H9 (cell line): ENCODE measurements around the gene ARHGAP9. TPM values are rescaled to one million over a fixed set of nuclear protein-coding genes. Genes with fewer than 3 reads are reported as not detected.

ENCODE experiments used
- DNase-seq: peaks from one replicate; pipeline ENCODE4 v3.0.0-alpha.2; 2017
- H2AFZ ChIP-seq: one replicate; pipeline ENCODE4 v1.6.1; 2013; ENCODE audit warnings: mild to moderate bottlenecking, low read length, control low read depth, moderate library complexity
- H2AK5ac ChIP-seq: 2 replicates; pipeline ENCODE4 v1.6.1; 2013; ENCODE audit warnings: low read length, control low read depth, mixed read lengths; ENCODE audit not compliant: insufficient read length
- H2BK120ac ChIP-seq: one replicate; pipeline ENCODE4 v1.6.1; 2013; ENCODE audit warnings: low read depth, mild to moderate bottlenecking, low read length, control low read depth, inconsistent platforms; ENCODE audit not compliant: poor library complexity, severe bottlenecking
- H2BK12ac ChIP-seq: 2 replicates; pipeline ENCODE4 v1.6.1; 2013; ENCODE audit warnings: low read length, control low read depth, mixed read lengths, low read depth; ENCODE audit not compliant: insufficient read length
- H2BK15ac ChIP-seq: 2 replicates; pipeline ENCODE4 v1.6.1; 2013; ENCODE audit warnings: low read depth, low read length, control low read depth
- H2BK20ac ChIP-seq: one replicate; pipeline ENCODE4 v1.6.1; 2013; ENCODE audit warnings: low read depth, mild to moderate bottlenecking, low read length, control low read depth, inconsistent platforms; ENCODE audit not compliant: poor library complexity, severe bottlenecking
- H2BK5ac ChIP-seq: 2 replicates; pipeline ENCODE4 v1.6.1; 2013; ENCODE audit warnings: low read length, control low read depth, mixed read lengths; ENCODE audit not compliant: insufficient read length
- H3K14ac ChIP-seq: 2 replicates; pipeline ENCODE4 v1.6.1; 2013; ENCODE audit warnings: low read length, control low read depth; ENCODE audit not compliant: insufficient read depth
- H3K18ac ChIP-seq: 2 replicates; pipeline ENCODE4 v1.6.1; 2013; ENCODE audit warnings: low read depth, mild to moderate bottlenecking, mixed read lengths, low read length, control low read depth; ENCODE audit not compliant: insufficient read length
- H3K23ac ChIP-seq: 2 replicates; pipeline ENCODE4 v1.6.1; 2013; ENCODE audit warnings: low read length, control low read depth, mixed read lengths, low read depth; ENCODE audit not compliant: insufficient read length
- H3K23me2 ChIP-seq: 2 replicates; pipeline ENCODE4 v1.6.1; 2013; ENCODE audit warnings: low read depth, mild to moderate bottlenecking, mixed read lengths, low read length, control low read depth; ENCODE audit not compliant: insufficient read length, poor library complexity, severe bottlenecking
- H3K27ac ChIP-seq: 2 replicates; pipeline ENCODE4 v1.5.1; 2013; ENCODE audit warnings: low read length, control low read depth, mixed read lengths, low read depth; ENCODE audit not compliant: insufficient read length
- H3K27me3 ChIP-seq: 2 replicates; pipeline ENCODE4 v1.6.1; 2013; ENCODE audit warnings: low read length, control low read depth, inconsistent platforms; ENCODE audit not compliant: insufficient read depth
- H3K4ac ChIP-seq: 2 replicates; pipeline ENCODE4 v1.6.1; 2013; ENCODE audit warnings: low read depth, mild to moderate bottlenecking, control low read depth, inconsistent platforms, low read length, moderate library complexity
- H3K4me1 ChIP-seq: 2 replicates; pipeline ENCODE4 v1.6.1; 2013; ENCODE audit warnings: low read length, control low read depth, inconsistent platforms; ENCODE audit not compliant: insufficient read depth
- H3K4me2 ChIP-seq: 2 replicates; pipeline ENCODE4 v1.6.1; 2013; ENCODE audit warnings: low read length, control low read depth, mixed read lengths; ENCODE audit not compliant: insufficient read length, insufficient read depth
- H3K56ac ChIP-seq: 2 replicates; pipeline ENCODE4 v1.6.1; 2013; ENCODE audit warnings: low read depth, mild to moderate bottlenecking, mixed read lengths, low read length, control low read depth; ENCODE audit not compliant: insufficient read length
- H3K79me1 ChIP-seq: 2 replicates; pipeline ENCODE4 v1.6.1; 2013; ENCODE audit warnings: low read depth, mild to moderate bottlenecking, moderate library complexity, low read length, control low read depth, inconsistent platforms; ENCODE audit not compliant: insufficient read depth, poor library complexity, severe bottlenecking
- H3K79me2 ChIP-seq: 2 replicates; pipeline ENCODE4 v1.6.1; 2013; ENCODE audit warnings: low read length, control low read depth, inconsistent platforms; ENCODE audit not compliant: insufficient read depth
- H3K9ac ChIP-seq: 2 replicates; pipeline ENCODE4 v1.6.1; 2013; ENCODE audit warnings: low read length, control low read depth, mixed read lengths; ENCODE audit not compliant: insufficient read length; ENCODE audit errors: extremely low read depth
- H3K9me3 ChIP-seq: one replicate; pipeline ENCODE4 v1.6.1; 2013; ENCODE audit warnings: low read depth, low read length, inconsistent platforms; ENCODE audit not compliant: control insufficient read depth
- H3T11ph ChIP-seq: one replicate; pipeline ENCODE4 v1.6.1; 2013; ENCODE audit warnings: mild to moderate bottlenecking, low read length, control low read depth, inconsistent platforms
- H4K20me1 ChIP-seq: one replicate; pipeline ENCODE4 v1.6.1; 2013; ENCODE audit not compliant: control insufficient read depth, insufficient read length, insufficient read depth
- H4K5ac ChIP-seq: 2 replicates; pipeline ENCODE4 v1.6.1; 2013; ENCODE audit warnings: low read depth, mild to moderate bottlenecking, mixed read lengths, low read length, control low read depth; ENCODE audit not compliant: insufficient read length
- H4K8ac ChIP-seq: replicated peaks from 2 replicates; pipeline ENCODE4 v1.6.1; 2013; ENCODE audit warnings: low read length, control low read depth, mixed read lengths, low read depth; ENCODE audit not compliant: insufficient read length
- H4K91ac ChIP-seq: 2 replicates; pipeline ENCODE4 v1.6.1; 2013; ENCODE audit warnings: low read depth, mild to moderate bottlenecking, moderate library complexity, mixed read lengths, low read length, control low read depth; ENCODE audit not compliant: insufficient read length
- H3K27ac Mint-ChIP-seq, 3 experiments: 2 replicates in 2 of 3; 3 replicates in 1 of 3; pipeline ENCODE4 v1.8.0; 2020 to 2021; ENCODE audit warnings: mixed read lengths in 3 of 3, mild to moderate bottlenecking in 1 of 3, moderate library complexity in 1 of 3
- H3K27me3 Mint-ChIP-seq: 2 replicates; pipeline ENCODE4 v1.8.0; 2021; ENCODE audit warnings: low read depth, mild to moderate bottlenecking, moderate library complexity, mixed read lengths
- H3K36me3 Mint-ChIP-seq, 3 experiments: 2 replicates in 2 of 3; 3 replicates in 1 of 3; pipeline ENCODE4 v1.8.0; 2020 to 2021; ENCODE audit warnings: low read depth in 3 of 3, mixed read lengths in 3 of 3; ENCODE audit not compliant: insufficient read depth in 1 of 3
- H3K4me1 Mint-ChIP-seq, 2 experiments: 2 replicates each; pipeline ENCODE4 v1.8.0; 2020; ENCODE audit warnings: mixed read lengths in 2 of 2
- H3K4me3 Mint-ChIP-seq, 2 experiments: 2 replicates in 1 of 2; 3 replicates in 1 of 2; pipeline ENCODE4 v1.8.0; 2020 to 2021; ENCODE audit warnings: mild to moderate bottlenecking in 2 of 2, mixed read lengths in 2 of 2, moderate library complexity in 1 of 2
- H3K9me3 Mint-ChIP-seq, 2 experiments: 2 replicates in 1 of 2; 3 replicates in 1 of 2; pipeline ENCODE4 v1.8.0; 2020; ENCODE audit warnings: mild to moderate bottlenecking in 2 of 2, mixed read lengths in 2 of 2, moderate library complexity in 1 of 2
- CTCF ChIP-seq: fragments of 200-600 bp; sonication (generic); conservative IDR thresholded peaks from 3 replicates; pipeline ENCODE4 v1.8.0; 2021; ENCODE audit warnings: antibody characterized with exemption, mild to moderate bottlenecking
- WGBS: extraction: QIAGEN DNeasy Blood & Tissue Kit; methylation state at CpG from one replicate; pipeline ENCODE4 v1.1.7; 2013; ENCODE audit warnings: missing lambda C conversion rate, low lambda C conversion rate, mixed read lengths; ENCODE audit not compliant: insufficient read length; ENCODE audit errors: extremely low coverage; 5-methylcytosine and 5-hydroxymethylcytosine counted together
- total RNA-seq: library from RNA; stranded (reverse); gene quantifications from 2 replicates; pipeline ENCODE4 v1.2.1, GENCODE V29; 2021

The ARHGAP9 gene
- total RNA-seq, 1 experiment from 2014 or later: 3.7 TPM

DNA sequence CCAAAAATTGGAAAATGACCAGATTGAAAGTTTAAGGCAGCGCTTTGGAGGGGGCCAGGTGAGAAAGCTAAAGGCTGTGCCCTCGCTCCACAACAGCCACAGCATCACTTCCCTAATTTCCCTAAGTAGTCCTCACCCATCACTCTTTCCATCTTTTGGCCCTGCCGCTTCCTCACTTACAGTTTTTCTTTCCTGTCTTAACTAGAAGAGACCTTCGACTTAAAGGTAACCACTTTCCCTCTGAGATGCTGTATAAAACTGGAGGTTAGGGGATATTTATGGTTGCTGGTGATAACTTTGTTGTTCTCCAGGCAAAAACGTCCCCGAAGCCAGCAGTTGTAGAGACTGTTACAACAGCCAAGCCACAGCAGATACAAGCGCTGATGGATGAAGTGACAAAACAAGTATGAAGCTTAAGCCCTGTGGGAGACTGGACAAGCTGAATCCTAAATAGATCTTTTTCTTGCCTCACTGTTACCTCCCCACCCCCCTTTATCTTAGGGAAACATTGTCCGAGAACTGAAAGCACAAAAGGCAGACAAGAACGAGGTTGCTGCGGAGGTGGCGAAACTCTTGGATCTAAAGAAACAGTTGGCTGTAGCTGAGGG lies 36.4 kb upstream of the ARHGAP9 start:
- Mint-ChIP-seq H3K27me3 (0 out of 2 replicates have a peak, but pooled peaks cover 2% of the 10 kb centered on the region), H3K9me3 (no peaks in the 10 kb centered on the region), H3K27ac (peak overlapping the region in 1 of 3 experiments; percentile 53; a peak in 2 of 7 replicates), H3K4me1 (peaks cover 14 to 18% of the 10 kb centered on the region in 2 experiments), H3K4me3 (no peak overlapping the region), H3K36me3 (peaks cover 66 to 83% (median 77%) of the 10 kb centered on the region in 3 experiments)
- H3K23me2 ChIP-seq: peaks cover 11% of the 10 kb centered on the region
- no peak overlapping the region for H4K8ac ChIP-seq
- H3K23ac ChIP-seq: no peak overlapping the region
- no peaks in the 10 kb centered on the region for H3K9me3 ChIP-seq
- TF ChIP-seq CTCF: no peak
- H3K79me1 ChIP-seq: no peaks in the 10 kb centered on the region
- no peak overlapping the region for H3K4ac ChIP-seq
- no peak overlapping the region for H4K5ac ChIP-seq
- no peak overlapping the region for H2BK15ac ChIP-seq
- H3K18ac ChIP-seq: no peak overlapping the region
- H3K4me1 ChIP-seq: no peaks in the 10 kb centered on the region; the same call in 1 of the 2 replicates
- no peak overlapping the region for H2BK20ac ChIP-seq
- no peak overlapping the region for H2BK12ac ChIP-seq
- no peak overlapping the region for H2BK120ac ChIP-seq
- no peak overlapping the region for H4K91ac ChIP-seq
- H3K56ac ChIP-seq: no peak overlapping the region
- WGBS: no CpG with 5 or more reads among the region's 11 CpGs
- H4K20me1 ChIP-seq: no peaks in the 10 kb centered on the region
- no peak overlapping the region for H3K4me2 ChIP-seq
- no peak overlapping the region for H3K27ac ChIP-seq
- no peak overlapping the region for H3K9ac ChIP-seq
- H3K27me3 ChIP-seq: no peaks in the 10 kb centered on the region
- H2BK5ac ChIP-seq: no peak overlapping the region
- DNase-seq: no peak
- no peak overlapping the region for H3K14ac ChIP-seq
- 0 out of 2 replicates have a peak, but pooled peaks cover 1% of the 10 kb centered on the region for H3K79me2 ChIP-seq
- no peak overlapping the region for H2AK5ac ChIP-seq
- no peak overlapping the region for H3T11ph ChIP-seq
- no peak overlapping the region for H2AFZ ChIP-seq
